ENCODE results near the gene KYNU. TPM values are rescaled to one million over a fixed set of nuclear protein-coding genes. Genes with fewer than 3 reads are reported as not detected.
"Not testable (repeated sequence)": the region's sequence is repeated elsewhere in the genome, so short reads cannot be mapped to it uniquely, and the experiment has no call there.

KYNU gene
- total RNA-seq, 3 donors from 2014 or later = 1.7 to 3.3 (median 2.7) TPM

GRCh38 chr2:142901780-142902179 lies 24.3 kb downstream of the KYNU start:
- TF ChIP-seq, protein P1, sequence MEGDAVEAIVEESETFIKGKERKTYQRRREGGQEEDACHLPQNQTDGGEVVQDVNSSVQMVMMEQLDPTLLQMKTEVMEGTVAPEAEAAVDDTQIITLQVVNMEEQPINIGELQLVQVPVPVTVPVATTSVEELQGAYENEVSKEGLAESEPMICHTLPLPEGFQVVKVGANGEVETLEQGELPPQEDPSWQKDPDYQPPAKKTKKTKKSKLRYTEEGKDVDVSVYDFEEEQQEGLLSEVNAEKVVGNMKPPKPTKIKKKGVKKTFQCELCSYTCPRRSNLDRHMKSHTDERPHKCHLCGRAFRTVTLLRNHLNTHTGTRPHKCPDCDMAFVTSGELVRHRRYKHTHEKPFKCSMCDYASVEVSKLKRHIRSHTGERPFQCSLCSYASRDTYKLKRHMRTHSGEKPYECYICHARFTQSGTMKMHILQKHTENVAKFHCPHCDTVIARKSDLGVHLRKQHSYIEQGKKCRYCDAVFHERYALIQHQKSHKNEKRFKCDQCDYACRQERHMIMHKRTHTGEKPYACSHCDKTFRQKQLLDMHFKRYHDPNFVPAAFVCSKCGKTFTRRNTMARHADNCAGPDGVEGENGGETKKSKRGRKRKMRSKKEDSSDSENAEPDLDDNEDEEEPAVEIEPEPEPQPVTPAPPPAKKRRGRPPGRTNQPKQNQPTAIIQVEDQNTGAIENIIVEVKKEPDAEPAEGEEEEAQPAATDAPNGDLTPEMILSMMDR (IDR thresholded peaks at IDR 0.05) = no peak
- H3K4me1 ChIP-seq (ENCODE audit: low read depth) = no peaks in the 10 kb centered on the region
- ATAC-seq (no peak), DNase-seq (no peak)
- H3K9me3 ChIP-seq = no peaks in the 10 kb centered on the region
- no peaks in the 10 kb centered on the region for H3K36me3 ChIP-seq (ENCODE audit: low read depth)
- H3K4me3 ChIP-seq = no peak overlapping the region
- intact Hi-C loops (cut with DNase I, micrococcal nuclease) = no loop called here

DNA sequence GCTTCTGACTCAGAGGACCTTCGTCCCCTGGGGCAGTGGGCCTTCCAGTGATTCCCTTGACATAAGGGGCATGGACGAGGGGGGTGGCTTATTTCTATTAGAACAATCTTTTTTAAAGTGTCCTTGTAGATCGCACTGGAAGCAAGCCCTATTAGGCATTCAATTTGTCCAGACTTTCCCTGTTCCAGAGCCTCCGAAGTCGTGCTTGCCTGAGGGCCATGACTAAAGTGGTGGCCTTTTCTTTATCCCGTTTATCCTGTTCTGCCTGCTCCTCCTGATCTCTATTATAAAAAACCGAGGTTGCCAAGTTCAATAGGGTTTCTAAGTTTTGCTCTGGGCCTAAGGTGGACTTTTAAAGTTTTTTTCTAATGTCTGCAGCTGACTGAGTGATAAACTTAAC lies 26.3 kb downstream of the KYNU start:
- H3K4me3 ChIP-seq; H3K36me3 ChIP-seq (ENCODE audit: low read depth); ATAC-seq; intact Hi-C loops (cut with DNase I, micrococcal nuclease); DNase-seq; H3K9me3 ChIP-seq; H3K4me1 ChIP-seq (ENCODE audit: low read depth): not testable (repeated sequence)

- Histone ChIP-seq H3K9me3 (no peaks in the 10 kb centered on the region), H3K4me3 (no peak overlapping the region), H3K4me1 (ENCODE audit: low read depth) (no peaks in the 10 kb centered on the region), H3K36me3 (ENCODE audit: low read depth) (no peaks in the 10 kb centered on the region)
- ATAC-seq (no peak), DNase-seq (no peak)
- intact Hi-C loops (cut with DNase I, micrococcal nuclease) = no loop called here
- TF ChIP-seq, protein P1 (IDR thresholded peaks at IDR 0.05) = no peak
Observed at GRCh38 chr2:142907653-142908052, 30.2 kb downstream of the KYNU start.

GRCh38 chr2:142914507-142915313 lies 37.2 kb downstream of the KYNU start:
- Histone ChIP-seq H3K4me1 (ENCODE audit: low read depth) (no peaks in the 10 kb centered on the region), H3K9me3 (no peaks in the 10 kb centered on the region), H3K4me3 (no peak overlapping the region), H3K36me3 (ENCODE audit: low read depth) (no peaks in the 10 kb centered on the region)
- intact Hi-C loops (cut with DNase I, micrococcal nuclease) = no loop called here
- ATAC-seq = no peak
- no peak for DNase-seq
- TF ChIP-seq, protein P1 (IDR thresholded peaks at IDR 0.05) = no peak

DNA sequence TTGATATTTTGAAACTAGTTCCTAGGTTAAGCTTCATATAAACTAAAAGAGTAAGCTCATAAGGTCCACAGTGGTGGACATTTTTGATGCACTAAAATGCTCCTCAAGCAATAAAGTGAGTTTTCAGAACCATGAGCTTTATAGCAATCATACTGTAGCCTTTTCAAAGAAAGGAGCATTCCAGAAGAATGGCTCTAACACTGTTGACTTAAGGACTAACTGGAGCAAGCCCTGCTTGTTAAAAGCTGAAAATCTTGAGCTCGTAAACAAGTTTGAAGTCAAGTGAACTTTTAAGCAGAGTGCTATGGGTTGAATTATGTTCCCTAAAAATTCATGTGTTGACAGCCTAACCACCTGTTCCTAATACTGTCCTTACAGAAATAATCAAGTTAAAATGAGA lies 38.0 kb downstream of the KYNU start:
- no peak overlapping the region for H3K4me3 ChIP-seq
- no peaks in the 10 kb centered on the region for H3K36me3 ChIP-seq (ENCODE audit: low read depth)
- ATAC-seq (no peak), DNase-seq (no peak)
- intact Hi-C loops (cut with DNase I, micrococcal nuclease) = no loop called here
- TF ChIP-seq, protein P1 (IDR thresholded peaks at IDR 0.05) = no peak
- H3K9me3 ChIP-seq = no peaks in the 10 kb centered on the region
- H3K4me1 ChIP-seq (ENCODE audit: low read depth) = no peaks in the 10 kb centered on the region

GRCh38 chr2:142918624-142919023 lies 41.2 kb downstream of the KYNU start:
- DNase-seq (no peak), ATAC-seq (no peak)
- H3K9me3 ChIP-seq = no peaks in the 10 kb centered on the region
- no peak overlapping the region for H3K4me3 ChIP-seq
- no peaks in the 10 kb centered on the region for H3K4me1 ChIP-seq (ENCODE audit: low read depth)
- intact Hi-C loops (cut with DNase I, micrococcal nuclease) = no loop called here
- H3K36me3 ChIP-seq (ENCODE audit: low read depth) = no peaks in the 10 kb centered on the region
- TF ChIP-seq, protein P1 (IDR thresholded peaks at IDR 0.05) = no peak
